Stimulated activated naive CD4-positive, alpha-beta T cell (primary cell): ENCODE results near the gene RBM25.
A peak's percentile ranks its signal among the peaks of the same experiment; 100 is the strongest.
"Not testable (repeated sequence)": the region's sequence is repeated elsewhere in the genome, so short reads cannot be mapped to it uniquely, and the experiment has no call there.

Experiments
- DNase-seq, 6 experiments: peaks; one replicate each; lab custom pipeline; 2025; lab: John Stamatoyannopoulos, UW

The RBM25 gene

GRCh38 chr14:73168691-73169090, 110.4 kb downstream of the RBM25 start:
- no peak for DNase-seq

- not testable (repeated sequence) for DNase-seq
These were observed 111.5 kb downstream of the RBM25 start for GRCh38 chr14:73169855-73170254.

GRCh38 chr14:73170686-73171085, 112.4 kb downstream of the RBM25 start:
- no peak for DNase-seq

GRCh38 chr14:73172500-73172899, 114.2 kb downstream of the RBM25 start:
- no peak for DNase-seq

GRCh38 chr14:73173092-73173735, 114.9 kb downstream of the RBM25 start:
- peak in 2 of 6 experiments; percentile 3 to 16 for DNase-seq
